GM21717 (cell line): ENCODE data around the gene LEPR.
"Not testable (repeated sequence)": the region's sequence is repeated elsewhere in the genome, so short reads cannot be mapped to it uniquely, and the experiment has no call there.

Experiments used
- ATAC-seq: cut with Tn5 transposase; IDR thresholded peaks from one replicate; pipeline ENCODE4 v1.9.1; 2021; ENCODE audit warnings: mild to moderate bottlenecking, moderate library complexity; ENCODE audit not compliant: unreplicated experiment

Gene LEPR, protein sequence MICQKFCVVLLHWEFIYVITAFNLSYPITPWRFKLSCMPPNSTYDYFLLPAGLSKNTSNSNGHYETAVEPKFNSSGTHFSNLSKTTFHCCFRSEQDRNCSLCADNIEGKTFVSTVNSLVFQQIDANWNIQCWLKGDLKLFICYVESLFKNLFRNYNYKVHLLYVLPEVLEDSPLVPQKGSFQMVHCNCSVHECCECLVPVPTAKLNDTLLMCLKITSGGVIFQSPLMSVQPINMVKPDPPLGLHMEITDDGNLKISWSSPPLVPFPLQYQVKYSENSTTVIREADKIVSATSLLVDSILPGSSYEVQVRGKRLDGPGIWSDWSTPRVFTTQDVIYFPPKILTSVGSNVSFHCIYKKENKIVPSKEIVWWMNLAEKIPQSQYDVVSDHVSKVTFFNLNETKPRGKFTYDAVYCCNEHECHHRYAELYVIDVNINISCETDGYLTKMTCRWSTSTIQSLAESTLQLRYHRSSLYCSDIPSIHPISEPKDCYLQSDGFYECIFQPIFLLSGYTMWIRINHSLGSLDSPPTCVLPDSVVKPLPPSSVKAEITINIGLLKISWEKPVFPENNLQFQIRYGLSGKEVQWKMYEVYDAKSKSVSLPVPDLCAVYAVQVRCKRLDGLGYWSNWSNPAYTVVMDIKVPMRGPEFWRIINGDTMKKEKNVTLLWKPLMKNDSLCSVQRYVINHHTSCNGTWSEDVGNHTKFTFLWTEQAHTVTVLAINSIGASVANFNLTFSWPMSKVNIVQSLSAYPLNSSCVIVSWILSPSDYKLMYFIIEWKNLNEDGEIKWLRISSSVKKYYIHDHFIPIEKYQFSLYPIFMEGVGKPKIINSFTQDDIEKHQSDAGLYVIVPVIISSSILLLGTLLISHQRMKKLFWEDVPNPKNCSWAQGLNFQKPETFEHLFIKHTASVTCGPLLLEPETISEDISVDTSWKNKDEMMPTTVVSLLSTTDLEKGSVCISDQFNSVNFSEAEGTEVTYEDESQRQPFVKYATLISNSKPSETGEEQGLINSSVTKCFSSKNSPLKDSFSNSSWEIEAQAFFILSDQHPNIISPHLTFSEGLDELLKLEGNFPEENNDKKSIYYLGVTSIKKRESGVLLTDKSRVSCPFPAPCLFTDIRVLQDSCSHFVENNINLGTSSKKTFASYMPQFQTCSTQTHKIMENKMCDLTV

DNA sequence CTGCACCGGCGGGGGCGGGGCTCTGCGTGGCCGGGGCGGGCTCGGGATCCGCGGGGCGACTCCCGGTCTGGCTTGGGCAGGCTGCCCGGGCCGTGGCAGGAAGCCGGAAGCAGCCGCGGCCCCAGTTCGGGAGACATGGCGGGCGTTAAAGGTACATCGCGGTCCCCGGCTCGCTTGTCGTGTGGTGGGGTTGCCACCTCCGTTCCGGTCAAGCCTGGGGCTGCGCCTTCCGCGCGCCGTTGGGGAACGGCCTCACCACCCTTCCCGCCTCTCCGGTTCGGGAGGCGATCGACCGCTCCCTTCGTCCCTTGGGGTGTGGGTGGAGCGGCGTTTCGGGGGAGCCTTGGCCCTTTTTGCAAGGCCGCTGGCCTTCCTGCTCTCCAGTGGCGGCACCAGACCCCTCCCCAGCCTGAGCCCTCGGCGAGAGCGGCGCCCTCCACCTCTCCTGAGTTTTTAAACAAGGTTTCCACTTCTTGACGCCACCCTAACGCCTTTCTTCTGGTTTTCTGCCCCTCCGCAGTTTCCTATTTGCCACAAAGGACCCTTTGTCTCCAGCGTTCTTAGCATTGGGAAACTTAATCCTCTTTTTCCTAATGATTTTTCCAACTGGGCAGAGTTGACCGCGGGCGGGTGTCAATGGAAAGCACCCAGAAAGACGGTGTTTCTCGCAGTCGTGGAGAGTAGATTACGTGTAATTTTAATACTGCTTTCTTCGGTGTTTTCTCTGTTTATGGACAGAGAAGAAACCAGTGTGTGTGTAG lies at the start of gene LEPR, which contains the start of gene LEPROT:
LEPR (plus strand) TSS at position 79 of the 761 bp plus-strand sequence. CDS start 144,898 bp downstream, outside the sequence.
LEPROT (plus strand) TSS at position 79 of the 761 bp plus-strand sequence; CDS start at position 136, 57 bp downstream.
- ATAC-seq, result peak; percentile 57

DNA sequence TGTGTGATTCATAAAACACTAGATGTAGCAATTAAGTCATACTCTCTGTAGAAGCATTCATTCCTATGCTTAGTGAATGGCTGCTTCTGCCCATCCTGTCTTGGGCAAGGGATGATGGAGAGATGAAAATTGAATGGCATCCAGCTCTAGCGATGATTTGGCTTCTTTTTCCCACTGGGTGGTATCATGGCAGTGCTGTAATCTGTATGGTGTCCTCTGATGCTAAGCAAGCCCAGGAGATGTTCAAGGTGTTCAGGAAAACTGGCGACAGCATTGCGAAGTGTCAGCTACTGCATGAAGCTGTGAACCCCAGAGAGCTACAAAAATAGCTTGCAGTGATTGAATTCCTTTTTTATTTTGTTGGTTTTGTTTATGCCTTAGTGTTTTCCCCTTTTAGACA lies 48.9 kb upstream of the LEPR start:
- no peak for ATAC-seq

DNA sequence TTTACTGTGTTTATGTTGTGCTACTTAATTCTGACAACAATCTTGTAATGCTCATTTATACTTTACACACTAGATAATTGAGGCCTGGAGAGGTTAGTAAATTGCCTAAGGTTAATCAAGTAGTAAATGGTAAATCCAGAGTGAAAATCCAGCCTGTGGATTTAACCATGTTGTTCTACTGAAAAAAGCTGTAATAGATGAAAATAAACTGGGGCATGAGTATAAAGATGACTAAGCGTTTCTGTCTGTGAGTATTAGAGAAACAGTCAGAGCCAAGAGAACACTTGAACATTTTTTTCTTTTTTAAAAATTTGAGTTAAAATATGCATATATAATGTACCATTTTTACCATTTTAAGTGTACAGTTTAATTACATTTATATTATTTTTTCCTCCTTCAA lies 47.9 kb upstream of the LEPR start:
- ATAC-seq, result no peak

DNA sequence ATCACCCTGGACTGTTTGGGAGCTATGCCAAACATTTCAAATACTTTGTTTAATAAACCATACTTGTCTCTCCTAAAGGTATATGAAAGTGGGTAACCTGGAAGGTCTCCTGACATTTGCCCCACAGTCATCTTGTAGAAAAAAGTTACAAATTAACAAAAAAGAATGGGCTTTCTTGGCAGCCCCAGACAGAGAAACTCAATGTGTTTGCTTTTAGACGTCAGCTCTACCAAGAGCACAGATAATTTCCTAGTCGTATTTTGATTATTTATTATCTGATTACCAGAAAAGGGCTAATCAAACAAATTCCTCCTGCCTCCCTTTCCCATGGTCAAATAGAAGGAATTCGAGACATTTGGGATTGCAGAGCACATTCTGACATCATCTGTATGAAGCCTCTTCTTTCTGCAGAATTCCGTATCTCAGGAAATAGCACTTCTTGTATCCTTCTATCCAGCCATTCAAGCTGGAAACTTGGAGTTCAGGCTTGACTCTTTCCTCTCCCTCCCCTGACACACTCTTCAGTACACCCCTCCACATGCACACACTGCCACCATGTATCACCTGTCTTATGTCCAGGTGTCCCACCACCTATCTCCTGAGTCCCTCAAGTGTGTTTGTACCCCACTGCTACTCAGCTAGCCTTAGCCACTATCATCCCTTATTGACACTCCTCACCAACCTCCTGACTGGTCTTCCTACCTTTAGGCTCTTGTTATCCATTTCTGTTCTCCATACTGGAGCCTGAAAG lies 42.8 kb upstream of the LEPR start:
- ATAC-seq, result no peak

DNA sequence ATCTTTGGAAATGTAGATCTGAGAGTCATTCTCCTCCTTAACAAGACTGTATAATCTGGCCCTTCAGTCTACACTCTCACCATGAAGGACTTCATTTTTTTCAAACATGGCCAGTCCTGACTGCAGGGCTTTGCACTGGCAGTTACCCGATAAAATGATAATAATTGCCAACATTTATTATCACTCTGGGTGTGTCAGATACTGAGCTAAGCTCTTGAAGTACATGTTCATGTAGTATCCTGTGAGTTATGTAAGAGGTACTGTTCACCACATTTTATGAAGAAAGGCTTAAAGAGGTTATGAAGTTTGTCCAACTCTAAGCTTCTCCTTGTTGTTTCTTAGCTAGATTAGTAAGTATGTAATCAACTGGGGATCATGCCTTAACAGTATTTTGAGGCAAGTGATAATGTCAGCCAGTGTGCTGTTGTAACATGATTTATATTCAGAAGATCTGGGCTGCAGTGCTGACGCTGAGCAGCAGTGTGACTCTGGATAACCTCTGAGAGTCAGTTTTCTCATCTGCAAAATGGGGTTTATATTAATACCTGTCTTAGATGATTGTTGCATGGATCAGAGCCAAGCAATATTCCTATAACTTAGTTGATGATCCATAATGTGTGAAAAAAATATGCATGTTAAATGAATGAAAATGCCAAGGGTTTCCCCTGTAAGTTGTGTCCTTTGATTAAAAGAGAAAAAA lies 42.1 kb upstream of the LEPR start:
- no peak for ATAC-seq

DNA sequence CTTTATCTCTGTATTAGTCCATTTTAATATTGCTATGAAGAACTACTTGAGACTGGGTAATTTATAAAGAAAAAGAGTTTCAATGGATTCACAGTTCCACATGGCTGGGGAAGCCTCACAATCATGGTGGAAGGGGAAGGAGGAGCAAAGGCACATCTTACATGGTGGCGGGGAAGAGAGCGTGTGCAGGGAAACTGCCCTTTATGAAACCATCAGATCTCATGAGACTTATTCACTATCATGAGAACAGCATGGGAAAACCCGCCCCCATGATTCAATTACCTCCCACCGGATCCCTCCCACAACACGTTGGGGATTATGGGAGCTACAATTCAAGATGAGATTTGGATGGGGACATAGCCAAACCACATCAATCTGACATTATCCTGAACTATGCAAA lies 36.0 kb upstream of the LEPR start:
- ATAC-seq, result not testable (repeated sequence)

DNA sequence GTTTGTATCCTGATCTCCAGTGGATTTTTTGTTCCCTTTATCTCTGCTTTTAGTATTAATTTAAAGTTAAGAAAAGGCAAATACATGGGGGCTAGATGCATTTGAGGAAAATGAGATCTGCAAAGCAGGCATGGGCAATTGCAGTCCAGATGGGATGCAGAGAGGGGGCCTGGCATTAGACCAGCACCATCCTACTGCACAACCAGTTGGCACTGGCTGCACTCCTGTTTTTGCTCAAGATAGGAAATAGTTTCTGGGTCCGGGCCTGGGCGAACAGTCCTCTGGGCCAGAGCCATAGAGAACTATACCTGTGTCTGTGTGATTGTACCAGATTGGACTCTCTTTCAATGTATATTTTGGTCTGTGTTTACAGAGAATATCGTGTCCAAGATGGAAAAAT lies 34.0 kb upstream of the LEPR start:
- no peak for ATAC-seq

DNA sequence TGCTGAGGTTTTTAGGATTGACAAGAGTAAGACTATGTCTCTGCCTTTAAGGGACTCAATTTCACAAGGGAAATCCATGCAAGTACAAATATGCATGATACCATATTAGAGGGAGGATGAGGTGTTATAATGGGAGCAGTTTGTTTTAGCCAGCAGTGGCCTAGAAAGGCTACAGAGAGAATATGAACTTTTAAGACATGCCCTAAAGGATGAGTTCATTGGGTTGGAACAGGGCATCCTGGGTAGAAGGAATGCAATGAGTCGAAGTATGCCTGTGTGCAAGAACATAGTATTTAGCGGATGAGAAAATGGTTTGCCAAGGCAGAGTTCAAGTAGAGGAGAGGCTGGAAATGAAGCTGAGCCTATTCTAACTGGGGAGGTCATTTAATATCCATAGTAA lies 32.6 kb upstream of the LEPR start:
- no peak for ATAC-seq

DNA sequence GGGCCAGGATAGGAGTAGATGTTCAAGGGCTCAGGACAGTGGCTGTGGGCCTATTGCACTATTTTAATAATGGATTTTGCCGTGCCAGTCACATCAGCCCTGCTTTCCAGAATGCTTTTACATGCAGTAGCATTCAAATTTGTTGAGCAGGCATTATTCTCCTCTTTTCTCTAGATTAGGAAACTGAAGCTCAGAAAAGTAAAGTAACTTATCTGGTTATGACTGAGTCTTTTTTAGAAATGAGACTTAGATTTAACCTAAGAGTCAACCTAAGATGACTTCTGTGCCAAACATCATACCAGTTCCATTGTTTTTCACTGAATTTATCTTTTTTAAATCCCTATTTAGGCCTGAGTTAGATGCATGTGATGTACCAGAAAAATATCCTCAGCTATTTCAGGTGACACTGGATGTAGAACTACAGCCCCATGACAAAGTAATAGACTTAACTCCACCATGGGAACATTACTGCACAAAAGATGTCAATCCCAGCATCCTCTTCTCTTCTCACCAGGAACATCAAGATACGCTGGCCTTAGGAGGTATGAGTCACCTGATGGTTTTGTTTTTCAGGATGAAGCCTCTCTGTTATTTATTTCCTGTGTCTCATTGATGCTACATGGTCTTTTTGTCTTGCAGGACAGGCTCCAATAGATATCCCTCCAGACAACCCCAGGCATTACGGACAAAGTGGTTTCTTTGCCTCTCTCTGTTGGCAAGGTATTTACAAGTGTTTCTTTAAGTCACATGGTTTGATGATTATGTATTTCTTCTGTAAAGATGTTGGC lies 31.4 kb upstream of the LEPR start:
- no peak for ATAC-seq

DNA sequence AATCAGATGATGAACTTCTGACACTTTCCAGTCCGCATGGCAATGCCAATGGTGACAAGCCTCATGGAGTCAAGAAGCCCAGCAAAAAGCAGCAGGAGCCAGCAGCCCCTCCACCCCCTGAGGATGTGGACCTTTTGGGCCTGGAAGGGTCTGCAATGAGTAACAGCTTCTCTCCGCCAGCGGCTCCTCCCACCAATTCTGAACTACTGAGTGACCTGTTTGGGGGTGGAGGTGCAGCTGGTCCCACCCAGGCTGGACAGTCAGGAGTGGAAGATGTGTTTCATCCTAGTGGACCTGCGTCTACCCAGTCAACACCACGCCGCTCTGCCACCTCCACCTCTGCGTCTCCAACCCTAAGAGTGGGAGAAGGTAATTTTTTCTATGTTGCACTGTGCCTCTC lies 28.0 kb upstream of the LEPR start:
- no peak for ATAC-seq

DNA sequence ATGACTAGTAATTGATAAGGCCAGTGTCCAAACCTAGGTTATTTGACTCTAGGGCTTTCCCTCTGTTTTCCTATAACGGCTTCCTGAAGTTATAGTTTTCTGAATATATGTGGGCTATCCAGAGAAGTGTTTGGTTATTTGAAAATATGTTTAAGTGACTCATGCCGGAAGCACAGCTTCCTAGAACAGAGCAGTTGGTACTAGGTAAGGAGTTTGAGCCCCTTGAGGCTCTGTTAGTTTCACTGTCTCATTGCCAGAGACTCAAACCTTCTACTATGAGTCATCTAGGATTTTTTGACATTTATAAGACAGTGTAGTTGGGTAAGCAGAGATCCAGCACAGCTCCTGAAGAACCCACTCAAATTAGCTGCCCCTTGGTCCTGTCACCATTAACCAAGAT lies 27.1 kb upstream of the LEPR start:
- peak; percentile 96 for ATAC-seq

DNA sequence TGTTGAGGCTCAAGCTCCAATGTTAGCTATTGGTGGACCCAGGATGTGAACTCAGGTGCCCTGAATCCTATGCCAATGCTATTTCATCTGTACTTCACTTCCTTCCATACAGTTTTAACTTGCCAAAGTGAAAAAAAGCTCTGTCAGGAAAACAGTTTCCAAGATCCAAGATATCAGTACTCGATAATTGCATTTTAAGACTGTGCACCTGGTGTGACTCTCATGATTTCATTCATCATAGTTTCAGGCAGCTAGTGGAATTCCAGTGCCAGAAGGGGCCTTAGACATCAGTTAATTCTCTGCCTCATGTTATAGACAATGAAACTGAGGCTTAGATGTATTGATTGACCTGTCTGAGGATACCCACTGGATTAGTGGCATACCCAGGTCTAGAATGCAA lies 26.5 kb upstream of the LEPR start:
- no peak for ATAC-seq

DNA sequence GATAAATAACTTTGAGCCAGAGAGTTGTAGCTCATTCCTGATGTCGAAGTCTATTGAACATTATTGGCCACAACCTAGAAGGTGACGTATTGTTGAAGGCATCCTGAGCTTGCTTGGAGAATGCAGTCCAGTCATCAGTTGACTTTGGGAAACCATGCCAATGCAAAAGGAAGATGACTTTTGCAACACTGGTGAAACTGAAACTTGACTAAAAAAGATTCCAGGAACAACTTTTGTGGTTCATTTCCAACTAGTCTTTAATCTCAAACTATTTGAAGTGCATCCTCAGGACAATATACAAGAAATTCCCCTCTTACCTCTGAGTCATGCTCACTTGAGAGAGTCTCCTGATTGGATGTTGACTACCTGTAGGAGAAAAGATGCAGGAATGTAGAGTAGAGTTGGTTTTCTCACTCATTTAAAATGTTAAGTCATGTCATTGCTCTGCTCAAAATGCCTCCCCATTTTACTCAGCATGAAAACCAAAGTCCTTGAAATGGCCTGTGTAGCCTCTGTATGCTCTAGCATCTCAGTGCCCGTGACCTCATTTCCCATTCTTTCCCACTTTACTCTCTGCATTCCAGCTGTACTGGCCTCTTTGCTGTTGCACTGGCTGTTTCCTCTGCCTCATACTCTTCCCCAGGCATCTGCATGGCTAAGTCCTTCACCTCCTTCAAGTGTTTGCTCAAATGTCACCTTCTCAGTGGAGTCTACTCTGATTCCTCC lies 24.4 kb upstream of the LEPR start:
- ATAC-seq, result no peak

DNA sequence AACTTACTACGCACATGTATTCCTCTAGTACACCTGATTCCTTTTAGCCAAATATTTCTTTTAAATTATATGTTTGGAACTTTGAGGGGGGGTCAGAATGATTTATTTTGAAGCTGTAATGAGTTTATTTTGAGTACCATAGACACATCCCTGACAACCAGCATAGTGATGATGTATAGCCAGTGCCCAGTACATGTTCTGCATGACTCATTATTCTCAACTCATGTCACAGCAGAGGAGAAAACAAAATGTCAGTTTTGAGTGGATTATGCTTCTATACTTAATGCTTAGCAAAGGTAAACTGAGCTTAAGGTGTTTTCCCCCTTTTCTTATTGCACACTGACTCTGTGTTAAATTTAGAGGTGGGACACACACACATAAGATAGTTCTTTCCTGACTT lies 22.4 kb upstream of the LEPR start:
- no peak for ATAC-seq

DNA sequence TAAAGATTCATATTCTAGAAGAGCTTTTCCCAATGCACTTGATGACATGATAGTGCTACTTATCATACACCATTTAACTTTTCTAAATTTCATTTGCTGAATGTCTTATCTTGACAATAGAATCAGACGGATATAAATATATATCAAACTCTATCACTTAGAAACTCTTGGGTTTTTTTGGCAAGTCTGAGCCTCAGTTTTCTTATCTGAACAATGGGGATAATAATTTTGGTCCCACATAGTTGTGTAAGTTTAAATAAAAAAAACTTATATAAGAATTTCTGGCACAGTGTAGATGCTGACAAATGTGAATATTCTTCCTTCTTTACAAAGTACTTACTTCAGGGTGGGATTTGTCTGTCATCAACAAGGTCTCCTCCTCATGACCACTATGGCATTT lies 21.5 kb upstream of the LEPR start:
- no peak for ATAC-seq

DNA sequence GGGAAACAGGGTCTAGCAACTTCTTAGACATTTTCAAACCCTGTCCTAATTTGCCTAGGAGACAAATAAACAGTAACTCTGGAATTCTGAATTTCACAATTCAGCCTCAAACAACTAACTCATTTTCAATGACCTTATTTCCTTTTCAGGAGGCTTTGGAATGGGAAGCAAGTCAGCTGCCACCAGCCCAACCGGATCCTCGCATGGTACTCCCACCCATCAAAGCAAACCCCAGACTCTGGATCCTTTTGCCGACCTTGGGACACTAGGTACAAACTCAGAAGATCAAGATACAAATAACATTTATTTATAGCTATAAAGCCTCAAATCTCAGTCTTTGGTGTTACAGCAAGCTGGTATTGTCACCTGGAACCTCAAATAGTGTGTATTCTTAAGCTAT lies 18.9 kb upstream of the LEPR start:
- no peak for ATAC-seq

DNA sequence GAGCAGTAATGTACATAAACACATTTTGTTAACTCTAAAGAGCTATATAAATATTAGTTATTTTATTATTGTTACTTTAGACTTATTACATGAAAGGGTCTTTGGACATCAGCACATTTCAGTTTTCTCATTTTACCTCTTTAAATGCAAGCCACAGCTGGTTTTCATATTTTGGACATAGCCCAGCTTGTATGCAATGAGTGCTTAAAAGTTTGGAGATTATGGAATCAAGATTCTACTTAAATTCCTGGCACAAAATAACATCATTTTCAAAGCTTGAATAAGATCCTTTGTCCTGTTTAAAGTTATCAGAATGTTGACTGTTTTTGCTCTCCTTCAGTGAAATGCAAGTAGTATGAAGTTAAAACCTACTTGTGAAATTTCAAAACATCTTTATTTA lies 15.5 kb upstream of the LEPR start:
- ATAC-seq, result no peak

DNA sequence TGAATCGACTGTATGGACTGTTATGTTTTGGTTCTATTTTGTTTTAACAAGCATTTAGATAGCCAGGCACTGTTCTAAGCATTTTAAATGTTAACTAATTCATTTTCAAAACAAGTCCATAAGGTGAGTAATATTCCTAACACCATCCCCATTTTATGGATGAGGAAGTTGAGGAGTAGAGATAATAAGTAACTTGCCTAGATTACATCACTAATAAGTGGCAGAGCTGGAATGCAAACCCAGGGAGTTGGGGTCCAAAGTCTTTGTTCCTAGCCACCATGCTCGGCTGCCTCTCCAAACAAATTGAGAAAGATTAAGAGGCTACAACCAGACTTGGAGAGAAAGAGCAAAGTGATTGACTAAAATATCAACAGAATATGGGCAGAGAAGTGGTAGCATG lies 12.6 kb upstream of the LEPR start:
- no peak for ATAC-seq
